Measurements from ENCODE around the gene RPUSD2.

Gene RPUSD2

DNA sequence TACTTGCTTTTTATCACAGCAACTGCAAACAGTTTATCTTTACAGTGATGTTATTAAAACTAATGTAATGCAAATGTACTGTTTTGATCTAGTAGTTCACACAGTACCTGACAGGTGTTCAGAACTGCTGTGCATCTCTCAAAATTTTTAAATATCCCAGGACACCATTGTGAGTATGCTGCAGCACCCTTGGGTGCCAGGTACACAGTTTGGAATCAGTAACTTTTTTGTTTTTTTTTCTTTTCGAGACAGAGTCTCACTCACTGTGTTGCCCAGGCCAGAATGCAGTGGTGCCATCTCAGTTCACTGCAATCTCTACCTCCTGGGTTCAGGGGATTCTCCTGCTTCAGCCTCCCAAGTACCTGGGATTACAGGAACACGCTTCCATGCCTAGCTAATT is 27.9 kb downstream of the RPUSD2 start:
- Histone ChIP-seq H3K27me3 (no peaks in the 10 kb centered on the region), H3K4me1 (no peaks in the 10 kb centered on the region), H3K9me3 (no peaks in the 10 kb centered on the region), H3K36me3 (no peaks in the 10 kb centered on the region), H3K4me3 (ENCODE audit: low read depth, low read length) (no peak overlapping the region)
- TF ChIP-seq, protein P1, sequence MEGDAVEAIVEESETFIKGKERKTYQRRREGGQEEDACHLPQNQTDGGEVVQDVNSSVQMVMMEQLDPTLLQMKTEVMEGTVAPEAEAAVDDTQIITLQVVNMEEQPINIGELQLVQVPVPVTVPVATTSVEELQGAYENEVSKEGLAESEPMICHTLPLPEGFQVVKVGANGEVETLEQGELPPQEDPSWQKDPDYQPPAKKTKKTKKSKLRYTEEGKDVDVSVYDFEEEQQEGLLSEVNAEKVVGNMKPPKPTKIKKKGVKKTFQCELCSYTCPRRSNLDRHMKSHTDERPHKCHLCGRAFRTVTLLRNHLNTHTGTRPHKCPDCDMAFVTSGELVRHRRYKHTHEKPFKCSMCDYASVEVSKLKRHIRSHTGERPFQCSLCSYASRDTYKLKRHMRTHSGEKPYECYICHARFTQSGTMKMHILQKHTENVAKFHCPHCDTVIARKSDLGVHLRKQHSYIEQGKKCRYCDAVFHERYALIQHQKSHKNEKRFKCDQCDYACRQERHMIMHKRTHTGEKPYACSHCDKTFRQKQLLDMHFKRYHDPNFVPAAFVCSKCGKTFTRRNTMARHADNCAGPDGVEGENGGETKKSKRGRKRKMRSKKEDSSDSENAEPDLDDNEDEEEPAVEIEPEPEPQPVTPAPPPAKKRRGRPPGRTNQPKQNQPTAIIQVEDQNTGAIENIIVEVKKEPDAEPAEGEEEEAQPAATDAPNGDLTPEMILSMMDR (IDR thresholded peaks at IDR 0.05; ENCODE audit: low read depth, low read length): no peak
- no peak for DNase-seq

DNA sequence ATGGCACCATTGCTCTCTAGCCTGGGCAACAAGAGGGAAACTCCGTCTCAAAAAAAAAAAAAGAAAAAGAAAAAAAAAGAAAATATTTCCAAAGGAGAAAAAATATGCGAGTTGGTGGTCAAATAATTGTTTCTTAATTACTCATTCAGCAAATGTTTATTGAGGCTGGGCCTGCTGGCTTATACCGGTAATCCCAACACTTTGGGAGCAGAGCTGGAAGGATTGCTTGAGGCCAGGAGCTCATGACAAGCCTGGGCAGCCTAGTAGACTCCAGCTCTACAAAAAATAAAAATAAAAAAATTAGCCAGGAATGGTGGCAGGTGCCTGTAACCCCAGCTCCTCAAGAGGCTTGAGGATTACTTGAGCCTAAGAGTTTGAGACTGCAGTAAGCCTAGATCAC is 29.0 kb downstream of the RPUSD2 start:
- H3K27me3 ChIP-seq: no peaks in the 10 kb centered on the region
- no peaks in the 10 kb centered on the region for H3K36me3 ChIP-seq
- TF ChIP-seq, protein P1 (IDR thresholded peaks at IDR 0.05; ENCODE audit: low read depth, low read length): no peak
- no peaks in the 10 kb centered on the region for H3K9me3 ChIP-seq
- no peak overlapping the region for H3K4me3 ChIP-seq (ENCODE audit: low read depth, low read length)
- no peak for DNase-seq
- H3K4me1 ChIP-seq: no peaks in the 10 kb centered on the region

DNA sequence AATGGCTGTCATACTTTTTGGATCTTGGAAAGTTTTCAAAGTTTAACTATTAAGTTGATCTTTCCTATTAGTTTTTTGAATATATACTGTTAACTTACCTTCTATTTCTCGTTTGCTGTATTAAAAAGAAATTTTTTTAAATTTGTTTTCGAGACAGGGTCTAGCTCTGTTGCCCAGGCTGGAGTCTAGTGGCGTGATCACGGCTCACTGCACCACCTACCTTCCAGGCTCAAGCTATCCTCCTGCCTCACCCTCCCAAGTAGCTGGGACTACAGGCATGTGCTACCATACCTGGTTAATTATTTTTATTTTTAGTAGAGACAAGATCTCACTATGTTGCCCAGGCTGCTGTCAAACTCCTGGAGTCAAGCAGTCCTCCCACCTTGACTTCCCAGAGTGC is 29.6 kb downstream of the RPUSD2 start:
- H3K4me3 ChIP-seq (ENCODE audit: low read depth, low read length): no peak overlapping the region
- H3K36me3 ChIP-seq: no peaks in the 10 kb centered on the region
- TF ChIP-seq, protein P1 (IDR thresholded peaks at IDR 0.05; ENCODE audit: low read depth, low read length): no peak
- H3K4me1 ChIP-seq: no peaks in the 10 kb centered on the region
- H3K27me3 ChIP-seq: no peaks in the 10 kb centered on the region
- H3K9me3 ChIP-seq: no peaks in the 10 kb centered on the region
- no peak for DNase-seq

DNA sequence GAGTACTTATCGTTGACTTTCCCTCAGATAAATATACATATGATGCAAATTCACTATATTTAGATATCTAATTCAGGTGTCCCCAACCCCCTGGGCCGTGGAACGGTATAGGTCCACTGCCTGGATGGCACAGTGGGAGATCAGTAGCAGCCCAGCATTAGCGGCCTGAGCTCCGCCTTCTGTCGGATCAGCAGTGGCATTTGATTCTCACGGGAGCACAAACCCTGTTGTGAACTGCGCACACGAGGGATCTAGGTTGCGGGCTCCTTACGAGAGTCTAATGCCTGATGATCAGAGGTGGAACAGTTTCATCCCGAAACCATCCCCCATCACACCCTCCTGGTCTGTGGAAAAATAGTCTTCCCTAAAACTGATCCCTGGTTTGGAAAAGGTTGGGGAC is 31.9 kb downstream of the RPUSD2 start:
- Histone ChIP-seq H3K27me3 (no peaks in the 10 kb centered on the region), H3K4me1 (no peaks in the 10 kb centered on the region), H3K4me3 (ENCODE audit: low read depth, low read length) (no peak overlapping the region), H3K9me3 (no peaks in the 10 kb centered on the region), H3K36me3 (no peaks in the 10 kb centered on the region)
- TF ChIP-seq, protein P1 (IDR thresholded peaks at IDR 0.05; ENCODE audit: low read depth, low read length): no peak
- DNase-seq: no peak

DNA sequence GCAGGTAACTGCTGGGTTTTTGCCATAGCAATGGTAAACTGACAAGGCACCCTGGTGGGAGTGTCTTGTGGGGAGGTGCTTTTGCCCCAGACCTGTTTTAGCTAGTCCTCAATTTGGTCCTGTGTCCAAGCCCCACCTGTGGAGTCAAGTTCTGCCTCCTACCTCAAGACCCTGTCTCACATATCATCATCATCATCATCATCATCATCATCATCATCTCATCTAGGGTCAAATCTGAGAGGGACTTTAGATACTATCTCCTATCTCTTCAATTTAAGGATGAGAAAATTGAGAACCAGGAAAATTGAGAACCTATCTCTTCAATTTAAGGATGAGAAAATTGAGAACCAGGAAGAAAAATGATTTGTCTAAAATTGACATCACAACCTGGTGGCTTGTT is 34.8 kb downstream of the RPUSD2 start:
- TF ChIP-seq, protein P1 (IDR thresholded peaks at IDR 0.05; ENCODE audit: low read depth, low read length): no peak
- H3K4me3 ChIP-seq (ENCODE audit: low read depth, low read length): no peak overlapping the region
- no peak for DNase-seq
- H3K27me3 ChIP-seq: no peaks in the 10 kb centered on the region
- peaks cover 9% of the 10 kb centered on the region for H3K36me3 ChIP-seq
- no peaks in the 10 kb centered on the region for H3K4me1 ChIP-seq
- no peaks in the 10 kb centered on the region for H3K9me3 ChIP-seq

DNA sequence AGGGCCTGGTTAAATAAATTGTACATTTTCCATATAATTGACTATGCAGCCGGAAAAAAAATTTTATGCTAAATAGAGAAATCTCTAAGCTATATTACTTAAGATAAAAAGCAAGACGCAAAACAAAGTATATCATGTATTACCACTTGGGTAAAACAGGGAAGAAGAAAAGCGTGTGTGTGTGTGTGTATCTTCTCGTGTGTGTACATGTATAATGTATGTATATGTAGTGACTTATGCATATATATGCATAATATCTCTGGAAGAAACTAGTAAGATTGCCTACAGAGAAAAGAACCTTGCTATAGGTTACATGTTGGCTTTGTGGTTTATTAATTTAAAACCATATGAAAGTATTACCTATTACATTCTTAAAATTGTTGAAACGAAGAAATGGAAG is 44.0 kb downstream of the RPUSD2 start:
- Histone ChIP-seq H3K36me3 (peaks cover 15% of the 10 kb centered on the region), H3K4me1 (no peaks in the 10 kb centered on the region), H3K9me3 (no peaks in the 10 kb centered on the region), H3K4me3 (ENCODE audit: low read depth, low read length) (no peak overlapping the region), H3K27me3 (no peaks in the 10 kb centered on the region)
- DNase-seq: no peak
- TF ChIP-seq, protein P1 (IDR thresholded peaks at IDR 0.05; ENCODE audit: low read depth, low read length): no peak

Measured in BE2C (cell line).